Measurements from ENCODE around the gene OPHN1.
"Not testable (repeated sequence)": the region's sequence is repeated elsewhere in the genome, so short reads cannot be mapped to it uniquely, and the experiment has no call there.

OPHN1 gene

GRCh38 chrX:68358679-68359078 is 74.6 kb downstream of the OPHN1 start:
- no peak for DNase-seq (ENCODE audit: low read depth, low spot score)

DNA sequence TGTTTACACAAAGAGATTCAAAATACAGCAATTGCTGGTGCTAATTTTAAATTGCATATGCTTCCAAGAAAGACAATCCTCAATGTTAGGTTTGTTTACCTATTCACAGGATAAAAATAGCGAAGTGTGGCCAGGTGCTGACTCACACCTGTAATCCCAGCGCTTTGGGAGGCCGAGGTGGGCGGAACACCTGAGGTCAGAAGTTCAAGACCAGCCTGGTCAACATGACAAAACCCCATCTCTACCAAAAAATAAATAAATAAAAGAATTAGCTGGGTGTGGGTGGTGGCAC is 77.7 kb downstream of the OPHN1 start:
- no peak for DNase-seq (ENCODE audit: low read depth, low spot score)

- no peak for DNase-seq (ENCODE audit: low read depth, low spot score)
Observed at GRCh38 chrX:68354879-68355628, 78.2 kb downstream of the OPHN1 start.

- no peak for DNase-seq (ENCODE audit: low read depth, low spot score)
Observed at GRCh38 chrX:68345025-68345424, 88.3 kb downstream of the OPHN1 start.

DNA sequence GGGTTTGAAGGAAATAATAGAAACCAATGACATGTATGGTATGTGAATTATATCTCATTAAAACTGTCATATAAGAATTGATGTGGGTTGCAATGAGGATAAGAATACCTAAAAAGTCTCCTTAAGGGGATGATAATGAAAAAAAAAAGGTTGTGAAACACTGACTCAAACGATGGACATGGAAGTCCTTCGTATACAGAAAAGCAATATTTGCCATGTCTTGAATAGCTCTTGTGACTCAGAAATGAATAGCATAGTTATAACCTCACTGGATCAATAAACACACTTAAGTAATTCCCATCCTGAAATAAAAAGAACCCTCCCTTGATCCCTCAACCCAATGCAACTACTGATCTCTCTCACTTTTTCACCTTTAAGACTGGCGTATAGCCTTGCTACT is 89.7 kb downstream of the OPHN1 start:
- no peak for DNase-seq (ENCODE audit: low read depth, low spot score)

GRCh38 chrX:68332201-68332731 is 101.0 kb downstream of the OPHN1 start:
- peak; percentile 25 for DNase-seq (ENCODE audit: low read depth, low spot score)

- DNase-seq (ENCODE audit: low read depth, low spot score), result not testable (repeated sequence)
Observed at GRCh38 chrX:68326841-68327240, 106.5 kb downstream of the OPHN1 start.

DNA sequence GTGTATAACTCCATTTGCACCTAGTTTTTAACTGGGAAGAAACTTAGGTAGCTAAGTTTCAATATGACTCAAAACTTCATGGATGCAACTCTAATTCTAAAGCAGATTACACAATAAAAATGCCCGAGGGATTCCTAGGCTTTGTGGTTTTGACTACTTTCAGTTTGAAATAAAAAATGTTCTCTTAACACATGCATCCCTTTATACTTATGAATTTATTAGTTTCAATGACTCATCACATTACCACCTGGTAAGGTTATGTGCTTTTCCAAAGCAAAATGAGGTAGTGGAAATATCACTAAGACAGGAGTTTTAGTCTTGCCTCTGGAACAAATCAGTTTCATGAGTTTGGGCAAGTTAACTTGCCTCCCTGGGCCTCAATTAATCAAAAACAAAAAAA is 125.5 kb downstream of the OPHN1 start:
- DNase-seq (ENCODE audit: low read depth, low spot score), result no peak

GRCh38 chrX:68304602-68305001 is 128.7 kb downstream of the OPHN1 start:
- no peak for DNase-seq (ENCODE audit: low read depth, low spot score)

- no peak for DNase-seq (ENCODE audit: low read depth, low spot score)
Observed at GRCh38 chrX:68299898-68300297, 133.4 kb downstream of the OPHN1 start.

DNA sequence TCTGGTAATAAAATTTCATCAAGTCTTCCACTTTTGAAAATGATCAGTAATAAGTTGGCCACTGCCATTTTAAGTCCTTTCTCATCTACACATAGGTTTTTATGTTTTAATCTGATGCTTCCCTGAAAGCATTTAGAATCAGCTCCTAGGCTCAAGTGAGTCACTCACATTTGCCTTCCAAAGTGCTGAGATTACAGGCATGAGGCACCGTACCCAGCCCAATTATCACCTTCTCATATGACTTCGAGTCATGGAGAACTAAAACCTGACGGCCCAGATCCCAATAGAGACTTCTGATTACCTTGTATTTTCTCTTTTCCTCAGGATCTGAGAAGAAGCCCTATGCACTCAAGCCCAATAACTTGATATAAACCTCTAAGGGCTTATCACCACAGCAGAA is 140.8 kb downstream of the OPHN1 start:
- DNase-seq (ENCODE audit: low read depth, low spot score), result no peak

DNA sequence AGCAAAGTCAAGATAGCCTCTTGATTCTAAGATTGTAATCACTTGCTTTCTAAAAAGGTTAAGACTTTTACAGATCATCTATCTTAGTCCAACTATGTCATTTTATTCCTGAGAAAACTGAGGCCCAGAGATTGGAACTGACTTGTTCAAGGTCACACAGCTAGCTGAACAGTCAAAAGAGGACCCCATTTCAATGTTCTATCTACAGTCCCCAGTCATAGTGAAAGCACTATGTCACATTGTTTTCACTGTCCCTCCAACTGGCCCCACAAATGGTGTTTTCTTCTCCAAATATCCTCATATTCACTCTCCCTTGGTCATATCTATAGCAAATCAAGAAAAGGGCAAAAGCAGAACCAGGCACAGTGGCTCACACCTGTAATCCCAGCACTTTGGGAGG is 145.2 kb downstream of the OPHN1 start:
- no peak for DNase-seq (ENCODE audit: low read depth, low spot score)

GRCh38 chrX:68287419-68287818 is 145.9 kb downstream of the OPHN1 start:
- DNase-seq (ENCODE audit: low read depth, low spot score), result no peak

DNA sequence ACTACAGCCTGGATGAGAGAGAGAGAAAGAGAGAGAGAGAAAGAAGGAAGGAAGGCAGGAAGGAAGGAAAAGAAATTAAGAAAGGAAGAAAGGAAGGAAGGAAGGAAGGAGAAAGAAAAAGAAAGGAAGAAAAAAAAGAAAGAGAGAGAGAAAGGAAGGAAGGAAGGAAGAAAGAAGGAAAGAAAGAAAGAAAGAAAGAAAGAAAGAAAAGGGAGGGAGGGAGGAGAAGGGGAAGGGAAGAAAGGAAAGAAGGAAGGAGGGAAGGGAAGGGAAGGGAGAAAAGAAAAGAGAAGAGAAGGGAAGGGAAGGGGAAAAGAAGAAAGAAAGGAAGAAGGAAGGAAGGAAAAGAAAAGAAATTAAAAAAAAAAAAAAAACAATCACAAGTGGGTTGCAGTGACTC is 146.3 kb downstream of the OPHN1 start:
- no peak for DNase-seq (ENCODE audit: low read depth, low spot score)

GRCh38 chrX:68286076-68286475 is 147.2 kb downstream of the OPHN1 start:
- no peak for DNase-seq (ENCODE audit: low read depth, low spot score)

- DNase-seq (ENCODE audit: low read depth, low spot score), result no peak
Observed at GRCh38 chrX:68284281-68284904, 148.9 kb downstream of the OPHN1 start.

DNA sequence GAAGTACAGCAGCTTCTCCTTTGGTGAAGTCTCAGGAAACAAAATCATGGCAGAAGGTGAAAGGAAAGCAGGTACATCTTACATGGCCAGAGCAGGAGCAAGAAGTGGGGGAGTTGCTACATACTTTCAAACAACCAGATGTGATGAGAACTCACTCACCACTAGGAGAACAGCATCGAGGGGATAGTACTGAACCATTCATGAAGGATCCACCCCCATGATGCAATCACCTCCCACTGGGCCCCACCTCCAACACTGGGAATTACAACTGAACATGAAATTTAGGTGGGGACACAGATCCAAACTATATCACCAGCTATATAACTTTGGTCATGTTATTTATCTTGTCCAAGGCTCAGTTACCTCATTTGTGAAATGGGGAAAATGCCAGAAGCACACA is 159.4 kb downstream of the OPHN1 start:
- DNase-seq (ENCODE audit: low read depth, low spot score), result peak; percentile 18

- peak; percentile 36 for DNase-seq (ENCODE audit: low read depth, low spot score)
Observed at GRCh38 chrX:68264793-68265192, 168.5 kb downstream of the OPHN1 start.

- no peak for DNase-seq (ENCODE audit: low read depth, low spot score)
Observed at GRCh38 chrX:68261060-68261672, 172.1 kb downstream of the OPHN1 start.

GRCh38 chrX:68256990-68257389 is 176.3 kb downstream of the OPHN1 start:
- DNase-seq (ENCODE audit: low read depth, low spot score), result no peak

DNA sequence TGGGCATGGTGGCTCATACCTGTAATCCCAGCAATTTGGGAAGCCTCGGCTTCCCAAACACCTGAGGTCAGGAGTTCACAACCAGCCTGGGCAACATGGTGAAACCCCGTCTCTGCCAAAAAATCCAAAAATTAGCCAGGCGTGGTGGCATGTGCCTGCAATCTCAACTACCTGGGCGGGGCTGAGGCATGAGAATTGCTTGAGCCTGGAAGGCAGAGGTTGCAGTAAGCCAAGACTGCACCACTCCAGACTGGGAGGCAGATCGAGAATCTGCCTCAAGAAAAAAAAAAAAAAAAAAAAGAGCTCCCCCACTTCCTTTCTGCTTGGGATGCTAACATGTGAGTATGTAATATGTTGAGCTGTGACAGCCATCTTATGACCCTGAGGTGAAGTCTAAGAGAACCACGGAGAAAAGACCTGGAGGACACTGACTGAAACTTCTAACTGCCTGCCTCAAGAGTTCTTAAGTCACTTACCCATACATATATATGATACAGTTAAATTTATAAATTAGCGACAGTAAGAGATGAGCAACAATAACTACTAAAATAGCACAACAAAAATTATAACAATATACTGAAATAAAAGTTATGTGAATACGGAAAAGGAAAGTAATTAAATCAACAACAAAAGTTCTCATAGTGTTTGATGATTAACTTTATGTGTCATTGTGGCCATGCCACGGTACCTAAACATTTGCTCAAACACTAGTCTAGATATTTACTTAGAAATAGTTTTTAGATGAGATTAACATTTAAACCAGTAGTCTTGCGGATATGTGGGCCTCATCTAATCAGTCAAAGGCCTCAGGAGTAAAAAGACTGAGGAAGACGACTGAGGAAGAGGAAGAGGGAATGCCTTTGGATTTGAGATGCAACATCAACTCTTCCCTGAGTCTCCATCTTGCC is 178.3 kb downstream of the OPHN1 start:
- no peak for DNase-seq (ENCODE audit: low read depth, low spot score)

GRCh38 chrX:68252664-68253063 is 180.6 kb downstream of the OPHN1 start:
- no peak for DNase-seq (ENCODE audit: low read depth, low spot score)
